Lung (tissue), 12 donors: ENCODE measurements around the gene FLACC1. TPM values are rescaled to one million over a fixed set of nuclear protein-coding genes. Genes with fewer than 3 reads are reported as not detected.

ENCODE experiments used
- ATAC-seq: fragments of 200-7000 bp; cut with Tn5 transposase; one replicate; pipeline ENCODE4 v1.9.1; 2020; ENCODE audit warnings: moderate number of reproducible peaks; ENCODE audit not compliant: insufficient read depth, low FRiP score
- DNase-seq, 3 donors: peaks; one replicate each; pipeline ENCODE4 v3.0.0-alpha.2; 2013 to 2017
- H3K27ac ChIP-seq, 2 donors: one replicate each; pipeline ENCODE4 v1.5.1; 2013; ENCODE audit warnings: mild to moderate bottlenecking in 2 of 2, moderate library complexity in 2 of 2, control low read depth in 1 of 2, inconsistent platforms in 1 of 2, low read depth in 1 of 2, low read length in 1 of 2
- H3K27me3 ChIP-seq, 3 donors: one replicate each; pipeline ENCODE4 v1.5.1; 2013; ENCODE audit warnings: low read length in 2 of 3; ENCODE audit not compliant: control insufficient read depth in 3 of 3, insufficient read depth in 3 of 3
- H3K36me3 ChIP-seq, 4 donors: one replicate each; pipeline ENCODE4 v1.5.1; 2013; ENCODE audit warnings: low read length in 4 of 4, mild to moderate bottlenecking in 1 of 4, moderate library complexity in 1 of 4; ENCODE audit not compliant: control insufficient read depth in 4 of 4, insufficient read depth in 4 of 4
- H3K4me1 ChIP-seq, 5 donors: one replicate each; pipeline ENCODE4 v1.5.1; 2013; ENCODE audit warnings: low read length in 5 of 5, mild to moderate bottlenecking in 2 of 5, moderate library complexity in 1 of 5; ENCODE audit not compliant: control insufficient read depth in 5 of 5, insufficient read depth in 5 of 5
- H3K4me3 ChIP-seq: one replicate; pipeline ENCODE4 v1.5.1; 2013; ENCODE audit warnings: mild to moderate bottlenecking, control low read depth, moderate library complexity
- H3K9ac ChIP-seq, 2 donors: one replicate each; pipeline ENCODE4 v1.5.1; 2013; ENCODE audit warnings: low read length in 2 of 2, control low read depth in 1 of 2; ENCODE audit not compliant: insufficient read depth in 1 of 2
- H3K9me3 ChIP-seq, 4 donors: one replicate each; pipeline ENCODE4 v1.5.1; 2013; ENCODE audit warnings: low read length in 3 of 4, mild to moderate bottlenecking in 1 of 4, moderate library complexity in 1 of 4; ENCODE audit not compliant: control insufficient read depth in 4 of 4, insufficient read depth in 3 of 4
- CTCF ChIP-seq: IDR thresholded peaks from 2 replicates; pipeline ENCODE4 v1.5.1; 2012; ENCODE audit warnings: mild to moderate bottlenecking; ENCODE audit errors: control extremely low read depth, extremely low read depth
- WGBS, 2 donors: extraction: QIAGEN DNeasy Blood & Tissue Kit; methylation state at CpG; one replicate each; pipeline ENCODE4 v1.1.7; 2013; 5-methylcytosine and 5-hydroxymethylcytosine counted together
- polyA plus RNA-seq, 2 donors: library from polyadenylated mRNA; stranded (reverse); fragments of 200-250 nt; gene quantifications; one replicate each; pipeline ENCODE4 v1.2.1, GENCODE V29; 2013
- total RNA-seq, 2 donors: library from RNA; depleted of rRNA in 1 of 2; stranded (reverse); fragments of >200 nt in 1 of 2; gene quantifications; one replicate each; pipeline ENCODE4 v1.2.1, GENCODE V29; 2014 to 2021
- donor health status: control.
- donor health status: control.
- donor health status: Bipolar disorder and iron deficiency.
- donor health status: healthy.
- donor health status: DM: yes; HTN: yes; CAD: no.

The FLACC1 gene
- total and polyA plus RNA-seq, 4 donors, result 1.0 to 8.6 (median 4.9) TPM

DNA sequence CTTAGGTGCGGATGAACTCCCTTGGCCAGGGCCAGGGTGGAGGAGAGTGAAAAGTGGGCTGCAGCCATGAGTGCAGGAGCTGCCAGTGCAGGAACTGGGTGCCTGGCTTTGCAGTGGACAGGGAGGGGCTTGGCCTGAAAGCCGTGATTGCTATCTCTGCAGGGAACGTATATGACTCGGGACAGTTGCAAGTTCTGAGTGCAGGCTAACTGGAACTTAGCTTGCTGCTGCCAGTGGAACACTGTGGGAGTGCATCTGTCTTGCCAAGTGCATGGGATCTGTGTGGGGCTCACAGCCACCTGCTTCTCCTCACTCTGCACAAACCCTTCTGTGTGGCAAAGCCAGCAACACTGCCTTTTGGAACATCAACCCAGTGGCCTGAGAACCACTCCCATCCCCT is 36.9 kb downstream of the FLACC1 start:
- Histone ChIP-seq H3K9me3 (peaks cover 0 to 8% (median 5%) of the 10 kb centered on the region in 4 donors), H3K4me1 (no peaks in the 10 kb centered on the region), H3K36me3 (peaks cover 0 to 11% (median 0%) of the 10 kb centered on the region in 4 donors), H3K27ac (no peak overlapping the region), H3K27me3 (no peaks in the 10 kb centered on the region), H3K9ac (no peak overlapping the region), H3K4me3 (no peak overlapping the region)
- DNase-seq (no peak), ATAC-seq (no peak)
- no peak for TF ChIP-seq CTCF
- 94 to 98% methylated on average over 4 of the region's 4 CpGs for WGBS, 2 donors

GRCh38 chr2:201319511-201319910 is 37.6 kb downstream of the FLACC1 start:
- no peak overlapping the region for H3K27ac ChIP-seq
- no peaks in the 10 kb centered on the region for H3K4me1 ChIP-seq
- ATAC-seq (no peak), DNase-seq (no peak)
- H3K27me3 ChIP-seq, result no peaks in the 10 kb centered on the region
- H3K4me3 ChIP-seq, result no peak overlapping the region
- TF ChIP-seq CTCF, result no peak
- H3K36me3 ChIP-seq, result peaks cover 0 to 11% (median 0%) of the 10 kb centered on the region in 4 donors
- peaks cover 0 to 8% (median 5%) of the 10 kb centered on the region in 4 donors for H3K9me3 ChIP-seq
- WGBS, 2 donors, result 44 to 73% methylated on average over 2 of the region's 2 CpGs
- H3K9ac ChIP-seq, result no peak overlapping the region

DNA sequence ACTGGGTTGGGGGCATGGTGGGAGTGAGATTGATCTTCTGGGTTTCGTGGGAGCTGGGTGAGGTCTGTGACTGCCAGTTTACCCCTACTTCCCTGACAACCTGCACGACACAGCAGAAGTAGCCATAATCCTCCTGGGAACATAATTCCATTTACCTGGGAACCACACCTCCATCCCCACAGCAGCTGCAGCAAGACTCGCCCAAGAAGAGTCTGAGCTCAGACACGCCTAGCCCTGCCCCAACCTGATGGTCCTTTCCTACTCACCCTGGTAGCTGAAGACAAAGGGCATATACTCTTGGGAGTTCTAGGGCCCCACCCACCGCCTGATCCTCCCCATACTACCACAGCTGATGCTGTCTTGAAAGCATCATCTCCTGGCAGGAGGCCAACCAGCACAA is 43.8 kb downstream of the FLACC1 start:
- Histone ChIP-seq H3K27me3 (no peaks in the 10 kb centered on the region), H3K9me3 (no peaks in the 10 kb centered on the region), H3K4me1 (no peaks in the 10 kb centered on the region), H3K4me3 (no peak overlapping the region), H3K27ac (no peak overlapping the region), H3K9ac (no peak overlapping the region), H3K36me3 (peaks cover 0 to 7% (median 1%) of the 10 kb centered on the region in 4 donors)
- no peak for DNase-seq
- ATAC-seq, result no peak
- TF ChIP-seq CTCF, result no peak
- 79 to 96% methylated on average over 5 of the region's 5 CpGs for WGBS, 2 donors

DNA sequence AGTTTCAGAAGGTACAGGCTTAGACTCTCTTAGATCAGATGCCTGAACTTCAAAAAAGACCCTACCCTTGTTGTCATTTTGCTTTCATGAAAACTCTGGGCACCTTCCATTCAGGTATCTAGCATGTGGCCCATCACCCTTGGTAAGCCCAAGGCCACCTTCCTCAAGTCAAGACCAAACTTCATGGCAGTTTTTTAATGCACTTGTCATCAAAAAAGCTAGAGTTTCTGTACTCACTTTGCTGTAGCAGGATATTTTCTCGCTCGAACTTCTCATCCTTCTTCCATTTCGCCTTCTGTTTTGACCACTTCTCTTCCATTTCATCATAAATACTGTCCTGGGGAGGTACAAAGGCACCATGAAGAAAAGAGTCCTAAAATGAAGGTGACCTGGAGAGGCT is 48.2 kb downstream of the FLACC1 start:
- WGBS, 2 donors, result 98 to 99% methylated on average over 3 of the region's 3 CpGs
- Histone ChIP-seq H3K36me3 (peaks cover 0 to 13% (median 1%) of the 10 kb centered on the region in 4 donors), H3K9me3 (no peaks in the 10 kb centered on the region), H3K4me3 (no peak overlapping the region), H3K9ac (no peak overlapping the region), H3K27ac (no peak overlapping the region), H3K27me3 (no peaks in the 10 kb centered on the region), H3K4me1 (no peaks in the 10 kb centered on the region)
- ATAC-seq (no peak), DNase-seq (no peak)
- no peak for TF ChIP-seq CTCF
